ENCODE measurements around the gene DLG5.

The DLG5 gene

GRCh38 chr10:77943121-77943901, 16.8 kb upstream of the DLG5 start:
- DNase-seq: peak; percentile 81

- DNase-seq: no peak
Observed at GRCh38 chr10:77941790-77942189, 15.2 kb upstream of the DLG5 start.

- DNase-seq: no peak
Observed at GRCh38 chr10:77940627-77941026, 14.1 kb upstream of the DLG5 start.

GRCh38 chr10:77940225-77940624, 13.7 kb upstream of the DLG5 start:
- DNase-seq: no peak

- DNase-seq: peak; percentile 52
Observed at GRCh38 chr10:77939561-77940001, 13.0 kb upstream of the DLG5 start.

- no peak for DNase-seq
Observed at GRCh38 chr10:77936697-77937567, 10.4 kb upstream of the DLG5 start.

- DNase-seq: no peak
Observed at GRCh38 chr10:77932016-77932715, 5.6 kb upstream of the DLG5 start.

- DNase-seq: no peak
Observed at GRCh38 chr10:77927402-77928246, 1.1 kb upstream of the DLG5 start.

GRCh38 chr10:77925795-77926565, 575 bp downstream of the DLG5 start:
- peak; percentile 35 for DNase-seq

GRCh38 chr10:77925410-77925794, 1.2 kb downstream of the DLG5 start:
- peak; percentile 46 for DNase-seq

- no peak for DNase-seq
Observed at GRCh38 chr10:77922566-77923179, 3.9 kb downstream of the DLG5 start.

- DNase-seq: no peak
Observed at GRCh38 chr10:77922055-77922454, 4.5 kb downstream of the DLG5 start.

- no peak for DNase-seq
Observed at GRCh38 chr10:77921395-77921794, 5.2 kb downstream of the DLG5 start.

GRCh38 chr10:77920495-77920894, 6.1 kb downstream of the DLG5 start:
- DNase-seq: no peak

- peak; percentile 88 for DNase-seq
Observed at GRCh38 chr10:77919713-77920108, 6.8 kb downstream of the DLG5 start.

GRCh38 chr10:77915319-77916105, 11.0 kb downstream of the DLG5 start:
- peak; percentile 56 for DNase-seq

- no peak for DNase-seq
Observed at GRCh38 chr10:77913090-77913489, 13.5 kb downstream of the DLG5 start.

GRCh38 chr10:77912576-77912975, 14.0 kb downstream of the DLG5 start:
- no peak for DNase-seq

GRCh38 chr10:77911535-77912123, 14.9 kb downstream of the DLG5 start:
- DNase-seq: no peak

Measured in HCEC 1CT (cell line).